Measurements from ENCODE around the gene CFB.

GRCh38 chr6:31965700-31966099 lies 19.8 kb downstream of the CFB start:
- TF ChIP-seq CTCF (conservative IDR thresholded peaks at IDR 0.05), result no peak
- no peak for TF ChIP-seq EZH2 (IDR thresholded peaks at IDR 0.05; ENCODE audit: low read depth)
